GM18868 (cell line): Measurements from ENCODE around the gene ANKK1.

Source experiments
- ATAC-seq: cut with Tn5 transposase; IDR thresholded peaks from one replicate; pipeline ENCODE4 v1.9.1; 2021; ENCODE audit warnings: mild to moderate bottlenecking, moderate library complexity; ENCODE audit not compliant: unreplicated experiment

ANKK1 gene

GRCh38 chr11:113408206-113408605, 20.6 kb downstream of the ANKK1 start:
- ATAC-seq = no peak

DNA sequence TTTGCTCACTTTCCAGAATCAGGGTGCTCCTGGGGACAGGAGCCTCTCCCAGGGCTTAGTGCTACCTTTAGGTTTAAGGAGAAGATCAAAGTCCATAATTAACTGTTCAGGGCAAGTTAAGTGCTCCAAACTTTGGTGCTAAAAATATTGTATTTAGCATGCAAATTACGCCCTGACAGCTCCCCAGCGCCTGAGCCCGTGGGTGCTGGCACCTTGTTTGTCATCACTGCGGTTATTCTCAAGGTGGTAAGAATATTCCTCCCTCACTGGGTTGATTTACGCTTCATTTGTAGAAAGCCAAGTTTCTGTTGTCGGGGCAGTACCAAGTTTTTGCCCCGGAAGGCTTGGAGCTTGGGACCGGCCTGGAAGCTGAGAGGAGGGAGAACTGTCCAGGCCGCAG, 21.3 kb downstream of the ANKK1 start:
- no peak for ATAC-seq

GRCh38 chr11:113409526-113409925, 21.9 kb downstream of the ANKK1 start:
- ATAC-seq = no peak

DNA sequence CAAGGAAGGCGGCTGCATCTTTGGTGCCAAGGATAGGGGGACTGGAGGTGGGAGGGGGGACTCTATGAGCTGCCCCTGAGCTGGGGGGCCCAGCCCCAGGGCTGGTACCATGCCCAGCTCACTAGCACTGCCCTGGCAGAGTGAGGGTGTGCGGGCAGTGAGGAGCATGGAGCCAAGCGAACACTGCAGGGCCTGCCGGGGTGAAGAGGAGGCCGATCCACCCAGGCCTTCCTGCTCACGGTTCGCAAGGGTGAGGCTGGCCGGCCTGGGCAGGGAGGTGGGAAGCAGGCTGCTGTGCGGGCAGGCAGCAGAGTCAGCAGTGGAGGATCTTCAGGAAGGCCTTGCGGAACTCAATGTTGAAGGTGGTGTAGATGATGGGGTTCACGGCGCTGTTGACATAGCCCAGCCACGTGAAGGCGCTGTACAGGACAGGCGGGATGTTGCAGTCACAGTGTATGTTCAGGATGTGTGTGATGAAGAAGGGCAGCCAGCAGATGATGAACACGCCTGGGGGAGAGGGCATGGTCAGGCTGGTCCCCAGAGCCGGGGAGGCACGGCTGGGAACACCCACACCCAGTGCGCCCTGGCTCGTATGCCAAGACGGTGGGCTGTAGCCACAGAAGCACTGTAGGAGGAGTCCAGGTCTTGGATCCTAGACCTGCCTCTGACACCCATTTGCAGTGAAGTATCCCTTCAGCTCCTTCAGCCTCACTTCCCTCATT, 23.0 kb downstream of the ANKK1 start:
- no peak for ATAC-seq

GRCh38 chr11:113411536-113411935, 24.0 kb downstream of the ANKK1 start:
- no peak for ATAC-seq

- no peak for ATAC-seq
Observed at GRCh38 chr11:113412675-113413074, 25.1 kb downstream of the ANKK1 start.

DNA sequence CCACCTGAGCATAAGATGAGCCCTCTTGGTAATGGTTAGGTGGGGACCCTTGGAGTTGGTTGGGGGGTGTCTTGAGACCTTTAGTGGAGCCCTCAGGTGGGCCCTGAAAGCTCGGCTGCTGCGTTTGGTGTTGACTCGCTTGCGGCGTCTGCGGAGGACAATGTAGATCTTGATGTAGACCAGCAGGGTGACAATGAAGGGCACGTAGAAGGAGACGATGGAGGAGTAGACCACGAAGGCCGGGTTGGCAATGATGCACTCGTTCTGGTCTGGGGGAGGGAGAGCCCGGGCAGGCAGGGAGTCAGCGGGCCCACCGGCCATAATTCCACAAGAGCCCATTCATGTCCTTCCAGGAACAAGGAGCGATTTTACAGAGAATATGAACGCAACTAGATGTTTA, 27.8 kb downstream of the ANKK1 start:
- no peak for ATAC-seq

GRCh38 chr11:113417428-113417827, 29.8 kb downstream of the ANKK1 start:
- peak; percentile 54 for ATAC-seq

GRCh38 chr11:113419454-113420003, 31.9 kb downstream of the ANKK1 start:
- no peak for ATAC-seq

DNA sequence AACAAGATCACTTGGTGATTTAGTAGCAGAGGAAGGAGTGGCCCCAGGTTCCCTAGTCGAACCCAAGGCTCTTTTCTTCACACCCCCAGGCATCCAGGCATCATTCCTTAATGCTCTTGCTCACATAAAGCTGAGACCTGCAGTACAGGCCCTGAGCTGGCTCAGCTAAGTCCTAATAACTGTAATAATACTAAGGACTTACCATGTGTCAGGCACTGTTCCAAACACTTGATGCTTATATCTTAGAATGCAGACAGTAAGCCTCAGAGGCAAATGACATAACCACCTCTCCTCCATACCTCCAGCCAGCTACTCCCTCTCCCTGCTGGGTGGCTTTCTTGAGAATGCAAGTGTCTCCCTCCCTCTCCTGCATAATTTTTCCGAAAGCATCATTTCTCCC, 33.2 kb downstream of the ANKK1 start:
- ATAC-seq = no peak

- ATAC-seq = no peak
Observed at GRCh38 chr11:113426686-113427085, 39.1 kb downstream of the ANKK1 start.

DNA sequence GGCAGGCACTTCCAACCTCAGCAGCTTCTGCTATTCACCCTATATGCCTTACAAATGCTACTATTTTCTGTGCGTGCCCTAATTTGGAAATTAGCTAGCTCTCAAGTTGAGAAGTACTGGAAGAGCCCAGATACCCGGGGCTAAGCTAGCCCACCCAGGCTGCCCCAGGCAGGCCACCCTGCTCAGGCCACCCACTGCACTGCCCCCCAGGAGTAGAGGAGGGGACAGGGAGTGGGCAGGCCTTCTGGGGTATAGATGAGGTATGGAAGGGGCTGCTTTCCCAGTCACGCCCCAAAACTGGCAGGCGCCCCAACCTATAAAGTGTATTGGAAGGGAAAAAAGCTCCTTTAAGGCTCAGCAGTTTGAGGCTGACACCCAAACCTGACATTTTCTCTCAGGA, 44.2 kb downstream of the ANKK1 start:
- ATAC-seq = no peak

- no peak for ATAC-seq
Observed at GRCh38 chr11:113435190-113435968, 47.8 kb downstream of the ANKK1 start.

DNA sequence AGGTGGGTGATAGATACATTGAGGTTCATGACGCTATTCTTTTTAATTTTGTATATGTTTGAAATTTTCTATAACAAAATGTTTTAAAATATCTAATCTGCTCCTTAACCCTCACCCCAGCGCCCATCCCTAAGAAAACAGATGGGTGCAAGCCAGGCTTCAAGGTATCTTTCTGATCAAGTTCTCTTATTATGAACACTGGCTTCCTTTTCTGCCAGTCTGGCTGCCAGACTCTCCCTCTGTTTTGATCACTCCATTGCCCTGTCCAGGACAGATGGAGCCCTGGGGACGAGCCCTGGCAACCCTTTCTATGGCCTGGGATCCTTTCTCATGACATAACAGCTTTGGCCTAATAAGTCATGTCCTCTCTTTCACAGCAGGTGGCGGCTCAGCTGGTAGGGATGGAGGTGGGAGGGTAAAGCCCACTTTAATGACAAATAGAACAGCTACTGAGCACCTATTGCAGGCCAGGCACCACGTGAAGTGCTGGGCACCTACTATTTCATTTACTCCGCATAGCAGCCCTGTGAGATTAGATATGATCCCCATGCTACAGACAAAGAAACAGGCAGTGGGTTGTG, 49.2 kb downstream of the ANKK1 start:
- ATAC-seq = no peak

DNA sequence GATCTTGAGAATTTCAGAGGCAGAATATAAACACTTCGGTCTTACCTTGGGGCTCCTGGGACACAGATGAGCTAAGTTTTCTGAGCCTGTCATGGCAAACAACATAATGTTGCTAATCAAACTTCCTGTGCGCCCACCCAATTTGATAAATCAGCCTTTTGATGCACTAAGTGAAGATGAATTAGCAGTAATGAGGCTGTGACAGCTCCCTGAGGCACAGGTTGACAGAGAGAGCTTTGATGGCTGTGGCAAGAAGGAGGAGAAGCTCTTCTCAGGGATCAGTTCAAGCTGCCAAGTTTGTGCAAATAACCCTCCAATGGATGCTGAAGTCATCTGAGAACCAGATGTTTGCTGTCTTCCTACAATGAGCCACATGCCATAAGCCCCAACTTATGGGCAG, 53.2 kb downstream of the ANKK1 start:
- ATAC-seq = no peak

DNA sequence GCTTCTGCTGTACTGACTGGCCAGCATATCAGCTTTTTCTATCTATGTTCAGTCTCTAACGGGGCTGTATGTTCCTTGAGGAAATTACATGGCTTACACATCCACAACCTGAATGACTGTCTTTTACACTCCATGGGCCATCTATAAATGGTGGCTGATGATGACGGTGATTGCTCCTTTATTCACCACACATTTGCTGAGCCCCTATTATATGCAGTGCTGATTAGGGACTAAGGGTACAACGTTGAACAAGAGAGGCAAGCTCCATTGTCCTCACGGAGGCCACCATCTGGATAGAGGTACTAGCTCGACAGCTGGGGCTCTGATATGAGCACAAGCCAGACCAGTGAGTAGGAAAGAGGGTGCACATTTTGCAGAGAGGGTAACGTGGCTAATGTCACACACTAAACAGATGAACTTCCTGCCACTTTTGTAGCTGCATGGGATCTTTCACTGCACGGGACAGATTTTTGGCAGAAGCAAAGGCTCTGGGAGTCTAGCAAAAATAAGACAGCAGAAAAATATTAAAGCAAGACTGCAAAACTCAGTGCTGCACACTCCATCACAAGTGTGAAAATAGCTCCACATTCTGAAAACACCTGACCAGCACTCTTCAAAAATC, 57.0 kb downstream of the ANKK1 start:
- no peak for ATAC-seq

DNA sequence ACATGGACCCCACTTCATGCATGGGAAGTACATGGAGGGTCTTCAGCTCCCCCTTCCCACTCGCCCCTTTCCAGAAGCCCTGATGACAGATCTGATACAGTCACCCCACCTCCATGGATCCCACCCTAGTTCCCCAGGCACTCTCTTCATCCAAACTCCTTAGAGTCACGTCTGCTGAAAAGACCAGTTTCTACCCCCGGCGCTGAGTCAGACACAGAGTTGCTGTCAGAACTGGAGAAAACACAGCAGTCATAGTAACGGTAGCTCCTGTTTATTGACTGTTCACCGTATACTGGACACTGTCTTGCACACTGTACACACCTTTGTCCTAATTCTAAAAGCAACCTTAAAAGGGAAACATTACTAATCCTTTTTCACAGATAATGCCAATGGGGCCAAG, 58.5 kb downstream of the ANKK1 start:
- ATAC-seq = peak; percentile 63

DNA sequence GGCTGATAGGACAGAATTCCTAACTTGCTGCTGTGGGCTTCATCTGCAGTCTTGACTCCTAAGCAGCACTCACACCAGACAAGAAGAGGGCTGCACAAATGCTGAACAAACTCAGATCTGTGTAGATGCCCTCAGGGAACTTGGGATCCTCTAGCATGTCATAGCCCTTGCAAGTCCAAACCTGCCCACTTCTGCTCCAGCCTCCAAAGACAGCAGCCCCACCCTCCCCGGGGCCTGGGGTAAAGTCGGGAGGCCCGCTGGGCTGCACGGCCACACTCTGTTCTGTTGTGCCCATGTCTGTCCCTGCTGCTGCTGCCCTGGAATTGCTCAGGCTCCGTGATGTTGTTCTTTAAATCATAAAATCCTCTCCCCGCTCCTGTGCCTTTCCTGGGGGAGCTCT, 59.4 kb downstream of the ANKK1 start:
- ATAC-seq = no peak

DNA sequence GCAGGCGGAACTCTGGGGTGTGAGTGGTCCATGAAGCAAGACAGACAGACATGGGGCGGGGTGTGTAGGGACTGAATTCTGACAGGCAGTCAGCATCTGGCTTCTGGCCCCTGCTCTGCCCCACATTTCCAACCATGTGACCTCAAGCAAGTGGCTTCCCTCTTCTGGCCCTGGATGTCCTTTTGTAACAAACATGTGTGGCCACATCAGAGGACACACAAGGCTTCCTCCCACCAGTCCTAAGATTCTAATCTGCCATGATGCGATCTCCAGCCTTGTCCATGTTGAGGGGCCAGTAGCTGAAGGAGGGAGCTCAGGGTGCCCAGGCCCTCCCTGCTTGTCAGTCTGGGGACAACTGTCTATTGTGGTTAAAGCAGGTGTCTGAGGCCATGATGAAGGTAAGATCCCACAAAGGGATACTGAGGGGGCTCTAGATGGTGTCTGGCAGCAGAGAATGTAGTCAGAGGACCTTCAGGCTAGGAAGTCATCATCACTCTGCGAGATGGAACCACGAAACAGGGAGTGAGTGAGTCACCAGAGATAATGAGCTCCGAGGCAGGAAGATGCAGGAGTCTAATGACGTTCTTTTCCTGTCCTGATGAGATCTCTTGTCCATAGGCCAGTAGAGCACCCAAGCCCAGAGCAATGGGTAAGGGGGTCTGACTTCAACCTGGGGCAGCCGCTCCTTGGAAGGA, 60.2 kb downstream of the ANKK1 start:
- ATAC-seq = no peak

DNA sequence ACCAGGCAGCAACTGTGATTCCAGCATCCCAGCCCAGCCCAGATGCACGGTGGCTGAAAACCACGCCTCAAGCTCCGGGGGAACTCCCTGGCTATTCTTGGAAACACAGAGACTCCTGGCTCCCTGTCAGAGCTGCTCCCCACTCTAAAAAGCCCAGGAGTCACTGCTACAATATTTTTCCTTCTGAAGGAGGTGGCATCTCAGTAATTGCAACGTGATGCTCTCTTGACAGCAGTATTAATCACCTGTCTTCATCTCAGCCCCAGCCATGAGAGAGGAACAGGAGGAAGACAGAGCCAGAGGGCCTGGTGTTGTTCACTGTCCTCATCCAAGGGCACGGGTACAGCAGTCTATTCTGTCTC, 60.7 kb downstream of the ANKK1 start:
- no peak for ATAC-seq

- no peak for ATAC-seq
Observed at GRCh38 chr11:113449743-113450142, 62.2 kb downstream of the ANKK1 start.
